GM12878 (cell line): Measurements from ENCODE around the gene ARL15. TPM values are rescaled to one million over a fixed set of nuclear protein-coding genes. Genes with fewer than 3 reads are reported as not detected.

ENCODE experiments used
- ATAC-seq: fragments of 200-7000 bp; cut with Tn5 transposase; 3 replicates; pipeline ENCODE4 v1.9.1; 2020; ENCODE audit warnings: mild to moderate bottlenecking, moderate library complexity
- BruUV-seq: library from RNA; stranded (reverse); fragments of 400-500 nt; replicated peaks from 2 replicates; lab custom pipeline; 2021; lab: Mats Ljungman, UMichigan
- CTCF ChIA-PET: fragments of 300-600 bp; sonication (Branson Sonifier 250); formaldehyde crosslinking; extraction: SDS; loops from one replicate; lab custom pipeline; 2021; ENCODE audit warnings: inconsistent platforms; lab: Yijun Ruan, JAX
- POLR2A ChIA-PET: fragments of 350-600 bp; formaldehyde crosslinking; extraction: SDS; loops from one replicate; lab custom pipeline; 2021; ENCODE audit warnings: inconsistent platforms; lab: Charles Lee
- RAD21 ChIA-PET: fragments of 300-600 bp; sonication (Branson Sonifier 250); formaldehyde crosslinking; loops from one replicate; lab custom pipeline; 2023; ENCODE audit warnings: antibody characterized with exemption; ENCODE audit not compliant: unreplicated experiment; lab: Charles Lee
- SMC1A ChIA-PET: fragments of 300-600 bp; sonication (Branson Sonifier 250); formaldehyde crosslinking; loops from one replicate; lab custom pipeline; 2023; ENCODE audit not compliant: unreplicated experiment, uncharacterized antibody; lab: Charles Lee
- DNase-seq: peaks from one replicate; pipeline ENCODE4 v3.0.0-alpha.2; 2011; ENCODE audit warnings: low read depth, low spot score
- FAIRE-seq: peaks from 3 replicates; lab custom pipeline; 2011; peaks lifted over from hg19 to GRCh38; lab: Jason Lieb, UNC
- H2AFZ ChIP-seq: 2 replicates; pipeline ENCODE4 v1.6.0; 2011; ENCODE audit warnings: low read depth, low read length, control low read depth; ENCODE audit not compliant: control insufficient read depth
- H3K27ac ChIP-seq: 2 replicates; pipeline ENCODE4 v1.5.1; 2011; ENCODE audit warnings: control low read depth; ENCODE audit not compliant: control insufficient read depth, insufficient read depth
- H3K27me3 ChIP-seq, 2 experiments: replicated peaks in 1 of 2; 2 replicates each; pipeline versions ENCODE4 v1.6.0 to v1.6.1; 2011; ENCODE audit warnings: low read length in 1 of 2; ENCODE audit not compliant: control insufficient read depth in 2 of 2, insufficient read depth in 2 of 2
- H3K36me3 ChIP-seq, 2 experiments: 2 replicates each; pipeline ENCODE4 v1.5.1; 2011; ENCODE audit warnings: low read length in 1 of 2; ENCODE audit not compliant: control insufficient read depth in 2 of 2, insufficient read depth in 2 of 2
- H3K4me1 ChIP-seq: 2 replicates; pipeline ENCODE4 v1.6.1; 2011; ENCODE audit warnings: mild to moderate bottlenecking, low read length, moderate library complexity, mixed read lengths; ENCODE audit not compliant: control insufficient read depth, insufficient read depth
- H3K4me2 ChIP-seq: 2 replicates; pipeline ENCODE4 v1.6.0; 2011; ENCODE audit warnings: control low read depth; ENCODE audit not compliant: control insufficient read depth, insufficient read depth
- H3K4me3 ChIP-seq: fragments of 200-600 bp; sonication (generic); 2 replicates; pipeline ENCODE4 v1.5.1; 2016
- H3K79me2 ChIP-seq: 2 replicates; pipeline ENCODE4 v1.6.0; 2011; ENCODE audit warnings: low read length; ENCODE audit not compliant: control insufficient read depth, insufficient read depth
- H3K9ac ChIP-seq: 2 replicates; pipeline ENCODE4 v1.8.0; 2011; ENCODE audit warnings: low read length, control low read depth, mixed read lengths; ENCODE audit not compliant: control insufficient read depth, insufficient read depth
- H3K9me3 ChIP-seq: replicated peaks from 3 replicates; pipeline ENCODE4 v1.5.1; 2011; ENCODE audit warnings: mild to moderate bottlenecking, low read length; ENCODE audit not compliant: control insufficient read depth, insufficient read depth
- H4K20me1 ChIP-seq: 2 replicates; pipeline ENCODE4 v1.6.0; 2011; ENCODE audit not compliant: control insufficient read depth, insufficient read depth
- ETV6 ChIP-seq, 2 experiments: fragments of 450-650 bp in 1 of 2; IDR thresholded peaks in 1 of 2; conservative IDR thresholded peaks in 1 of 2; 2 replicates each; pipeline ENCODE4 v1.6.1; 2014; ENCODE audit warnings: antibody characterized with exemption in 1 of 2, borderline replicate concordance in 1 of 2, low read depth in 1 of 2, mild to moderate bottlenecking in 1 of 2, moderate library complexity in 1 of 2
- IKZF2 ChIP-seq, 2 experiments: fragments of 450-650 bp; IDR thresholded peaks; 2 replicates each; pipeline ENCODE4 v1.6.1; 2017; ENCODE audit warnings: mild to moderate bottlenecking in 2 of 2, moderate library complexity in 2 of 2
- MXI1 ChIP-seq: fragments of 150-350 bp; IDR thresholded peaks from 2 replicates; pipeline ENCODE4 v1.6.1; 2011; ENCODE audit warnings: low read depth, mild to moderate bottlenecking, inconsistent platforms, low read length, improper control_type of control experiment
- POLR2AphosphoS5 ChIP-seq: IDR thresholded peaks from 2 replicates; pipeline ENCODE4 v1.6.1; 2011; ENCODE audit warnings: mild to moderate bottlenecking, low read length, inconsistent platforms
- POU2F2 ChIP-seq: IDR thresholded peaks from 3 replicates; pipeline ENCODE4 v1.6.1; 2011; ENCODE audit warnings: low read depth, mild to moderate bottlenecking, low read length, borderline replicate concordance
- TCF12 ChIP-seq: IDR thresholded peaks from 2 replicates; pipeline ENCODE4 v1.6.1; 2011; ENCODE audit warnings: low read depth, mild to moderate bottlenecking, low read length
- WGBS: methylation state at CpG from one replicate; pipeline ENCODE4 v1.1.6; 2016; ENCODE audit warnings: low lambda C conversion rate; ENCODE audit not compliant: insufficient replicate concordance, insufficient coverage; ENCODE audit errors: missing lambda C conversion rate; 5-methylcytosine and 5-hydroxymethylcytosine counted together
- in situ Hi-C: fragments of 300-500 bp; cut with MboI; formaldehyde crosslinking; loops from 9 replicates; pipeline ENCODE4 v1.14.3; 2018; ENCODE audit warnings: mixed read lengths
- intact Hi-C: fragments of 100-400 bp; cut with micrococcal nuclease; formaldehyde crosslinking; loops from one replicate; pipeline ENCODE4 v1.14.2; 2022; ENCODE audit not compliant: unreplicated experiment
- polyA plus RNA-seq, 11 experiments: library from polyadenylated mRNA; depleted of rRNA in 4 of 11; unstranded in 6 of 11; stranded (reverse) in 5 of 11; fragments of >200 nt; fragmentation: Nextera tagmentation in 4 of 11; fragmentation: Illumina TruSeq in 1 of 11; extraction: Ambion mirVana in 4 of 11; extraction: Trizol in 1 of 11; gene quantifications; 1 replicate in 1 of 11; 2 replicates in 10 of 11; pipeline versions ENCODE4 v1.2.1 to v1.2.3, GENCODE V29; 2011 to 2016; ENCODE audit warnings: inconsistent platforms in 2 of 11, missing spikeins in 2 of 11, low read depth in 1 of 11
- total RNA-seq, 4 experiments: library from RNA; depleted of rRNA in 3 of 4; stranded (reverse); fragments of >200 nt in 3 of 4; fragmentation: Illumina TruSeq in 1 of 4; extraction: Trizol in 1 of 4; gene quantifications; 2 replicates each; pipeline versions ENCODE4 v1.2.1 to v1.2.3, GENCODE V29; 2013 to 2021
- TF ChIP-seq, protein P1 (sequence below): fragments of 450-650 bp; IDR thresholded peaks from 2 replicates; pipeline ENCODE4 v1.6.1; 2017; ENCODE audit warnings: low read depth, mild to moderate bottlenecking, moderate library complexity
- TF ChIP-seq, protein P2 (sequence below): IDR thresholded peaks from 2 replicates; pipeline ENCODE4 v1.6.1; 2012; ENCODE audit warnings: low read depth, low read length, improper control_type of control experiment

ARL15 gene
- total and polyA plus RNA-seq, 10 of the 15 experiments (the other 5 are each of a cell fraction or from before 2014, with no cell fraction given), result 3.6 to 11.0 (median 7.7) TPM

DNA sequence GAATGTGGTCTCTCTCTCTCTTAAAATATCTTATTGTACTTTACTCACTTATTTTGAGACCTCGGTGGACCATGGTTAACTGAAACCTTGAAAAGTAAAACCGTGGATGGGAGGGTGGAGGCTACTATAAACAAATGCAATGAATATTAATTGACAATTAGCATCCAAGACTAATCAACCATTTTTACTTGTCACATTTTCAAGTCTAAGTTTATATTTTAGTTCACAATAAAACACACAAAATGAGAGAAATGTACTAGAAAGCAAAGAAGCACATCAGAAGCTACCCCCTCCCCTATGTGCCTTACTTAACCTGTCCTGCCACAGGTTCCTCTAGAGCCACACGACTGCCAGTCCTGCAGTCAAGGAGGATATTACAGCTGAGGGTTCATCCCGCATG, 4.6 kb downstream of the ARL15 start:
- Histone ChIP-seq H3K27me3 (no peaks in the 10 kb centered on the region), H3K4me2 (no peak overlapping the region), H3K27ac (no peak overlapping the region), H3K9me3 (no peaks in the 10 kb centered on the region), H3K79me2 (peaks cover 10% of the 10 kb centered on the region), H3K9ac (no peak overlapping the region), H3K36me3 (no peaks in the 10 kb centered on the region), H3K4me1 (no peaks in the 10 kb centered on the region), H3K4me3 (no peak overlapping the region), H2AFZ (no peak overlapping the region), H4K20me1 (no peaks in the 10 kb centered on the region)
- DNase-seq (no peak), FAIRE-seq (no peak), ATAC-seq (no peak)
- in situ Hi-C loops, result no loop called here
- ChIA-PET SMC1A (interaction anchor here (0.7 to 1.9 kb wide), 5 partner anchors 9 to 59 kb away, joined by 3 to 7 read pairs (median 4); no protein-coding TSS in a partner anchor), RAD21 (no interaction called here), CTCF (interaction anchor here (0.7 to 2.4 kb wide), 3 partner anchors 15 to 182 kb away, joined by 3 to 8 read pairs (median 4); no protein-coding TSS in a partner anchor), POLR2A (no interaction called here)
- intact Hi-C loops, result no loop called here
- BruUV-seq, result no TSS peak
- 82% methylated on average over 4 of the region's 4 CpGs for WGBS
- no peak for TF ChIP-seq ETV6 (conservative IDR thresholded peaks at IDR 0.05 in 1 of 2, IDR thresholded peaks at IDR 0.05 in 1 of 2; ENCODE audit: borderline replicate concordance in 1 of 2, low read depth in 1 of 2)
- TF ChIP-seq, protein P1, sequence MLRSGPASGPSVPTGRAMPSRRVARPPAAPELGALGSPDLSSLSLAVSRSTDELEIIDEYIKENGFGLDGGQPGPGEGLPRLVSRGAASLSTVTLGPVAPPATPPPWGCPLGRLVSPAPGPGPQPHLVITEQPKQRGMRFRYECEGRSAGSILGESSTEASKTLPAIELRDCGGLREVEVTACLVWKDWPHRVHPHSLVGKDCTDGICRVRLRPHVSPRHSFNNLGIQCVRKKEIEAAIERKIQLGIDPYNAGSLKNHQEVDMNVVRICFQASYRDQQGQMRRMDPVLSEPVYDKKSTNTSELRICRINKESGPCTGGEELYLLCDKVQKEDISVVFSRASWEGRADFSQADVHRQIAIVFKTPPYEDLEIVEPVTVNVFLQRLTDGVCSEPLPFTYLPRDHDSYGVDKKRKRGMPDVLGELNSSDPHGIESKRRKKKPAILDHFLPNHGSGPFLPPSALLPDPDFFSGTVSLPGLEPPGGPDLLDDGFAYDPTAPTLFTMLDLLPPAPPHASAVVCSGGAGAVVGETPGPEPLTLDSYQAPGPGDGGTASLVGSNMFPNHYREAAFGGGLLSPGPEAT, result no peak
- no peak for TF ChIP-seq MXI1
- TF ChIP-seq, protein P2, sequence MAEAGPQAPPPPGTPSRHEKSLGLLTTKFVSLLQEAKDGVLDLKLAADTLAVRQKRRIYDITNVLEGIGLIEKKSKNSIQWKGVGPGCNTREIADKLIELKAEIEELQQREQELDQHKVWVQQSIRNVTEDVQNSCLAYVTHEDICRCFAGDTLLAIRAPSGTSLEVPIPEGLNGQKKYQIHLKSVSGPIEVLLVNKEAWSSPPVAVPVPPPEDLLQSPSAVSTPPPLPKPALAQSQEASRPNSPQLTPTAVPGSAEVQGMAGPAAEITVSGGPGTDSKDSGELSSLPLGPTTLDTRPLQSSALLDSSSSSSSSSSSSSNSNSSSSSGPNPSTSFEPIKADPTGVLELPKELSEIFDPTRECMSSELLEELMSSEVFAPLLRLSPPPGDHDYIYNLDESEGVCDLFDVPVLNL, result no peak
- no peak for TF ChIP-seq POU2F2
- TF ChIP-seq POLR2AphosphoS5, result no peak
- TF ChIP-seq IKZF2 (IDR thresholded peaks at IDR 0.05), result no peak
- no peak for TF ChIP-seq TCF12
